WTC11 (cell line): Measurements from ENCODE around the gene CPXM2. TPM values are rescaled to one million over a fixed set of nuclear protein-coding genes. Genes with fewer than 3 reads are reported as not detected.

Experiments
- ATAC-seq: fragments of 200-7000 bp; cut with Tn5 transposase; 2 replicates; pipeline ENCODE4 v1.10.0; 2021; ENCODE audit warnings: mild to moderate bottlenecking, moderate library complexity
- CTCF ChIA-PET: fragments of 300-600 bp; sonication (Branson Sonifier 250); formaldehyde crosslinking; loops from one replicate; lab custom pipeline; 2021; ENCODE audit warnings: antibody characterized with exemption; lab: Charles Lee
- POLR2A ChIA-PET: fragments of 350-600 bp; sonication (Branson Sonifier 250); formaldehyde crosslinking; loops from one replicate; lab custom pipeline; 2021; ENCODE audit warnings: antibody characterized with exemption; lab: Charles Lee
- DNase-seq: peaks from one replicate; pipeline ENCODE4 v3.0.0; 2021; ENCODE audit warnings: low spot score
- H3K27ac Mint-ChIP-seq: 2 replicates; pipeline ENCODE4 v1.8.0; 2021; ENCODE audit warnings: mixed read lengths
- H3K27me3 Mint-ChIP-seq: 2 replicates; pipeline ENCODE4 v1.8.0; 2021; ENCODE audit warnings: low read depth, mild to moderate bottlenecking, moderate library complexity, mixed read lengths
- H3K36me3 Mint-ChIP-seq: 2 replicates; pipeline ENCODE4 v1.8.0; 2021; ENCODE audit warnings: mixed read lengths
- H3K4me1 Mint-ChIP-seq: 2 replicates; pipeline ENCODE4 v1.8.0; 2022; ENCODE audit warnings: mixed read lengths
- H3K4me3 Mint-ChIP-seq: 2 replicates; pipeline ENCODE4 v1.8.0; 2021; ENCODE audit warnings: mild to moderate bottlenecking, moderate library complexity, mixed read lengths
- H3K9me3 Mint-ChIP-seq: 2 replicates; pipeline ENCODE4 v1.8.0; 2021; ENCODE audit warnings: mixed read lengths
- ATF1 ChIP-seq: sonication (generic); formaldehyde crosslinking; IDR thresholded peaks from 2 replicates; pipeline ENCODE4 v1.8.1; 2023; ENCODE audit warnings: mild to moderate bottlenecking, moderate library complexity, missing genetic modification reagents
- ATF3 ChIP-seq: sonication (generic); formaldehyde crosslinking; conservative IDR thresholded peaks from 2 replicates; pipeline ENCODE4 v1.8.1; 2022; ENCODE audit warnings: mild to moderate bottlenecking, missing genetic modification reagents
- ATF6 ChIP-seq: sonication (generic); formaldehyde crosslinking; IDR thresholded peaks from 2 replicates; pipeline ENCODE4 v1.8.1; 2023; ENCODE audit warnings: mild to moderate bottlenecking, missing genetic modification reagents
- CDX4 ChIP-seq: fragments of 250-450 bp; sonication (Bioruptor Pico); IDR thresholded peaks from 2 replicates; pipeline ENCODE4 v1.9.0; 2021; ENCODE audit warnings: moderate library complexity, mild to moderate bottlenecking, inconsistent platforms, borderline replicate concordance
- EMX1 ChIP-seq: fragments of 250-450 bp; sonication (Bioruptor Pico); IDR thresholded peaks from 2 replicates; pipeline ENCODE4 v1.8.0; 2021; ENCODE audit warnings: mild to moderate bottlenecking
- FOXJ3 ChIP-seq: sonication (generic); formaldehyde crosslinking; IDR thresholded peaks from 2 replicates; pipeline ENCODE4 v1.9.0; 2021; ENCODE audit warnings: missing genetic modification reagents, mild to moderate bottlenecking, borderline replicate concordance
- GABPB1 ChIP-seq: sonication (generic); formaldehyde crosslinking; IDR thresholded peaks from 2 replicates; pipeline ENCODE4 v1.8.1; 2023; ENCODE audit warnings: mild to moderate bottlenecking, missing genetic modification reagents
- GTF2I ChIP-seq: fragments of 250-450 bp; sonication (Bioruptor Pico); conservative IDR thresholded peaks from 2 replicates; pipeline ENCODE4 v1.4.0; 2021; ENCODE audit warnings: mild to moderate bottlenecking
- HMGA2 ChIP-seq: fragments of 250-450 bp; sonication (Bioruptor Pico); IDR thresholded peaks from 2 replicates; pipeline ENCODE4 v1.4.0; 2021; ENCODE audit warnings: mild to moderate bottlenecking, moderate library complexity
- IRF1 ChIP-seq: sonication (generic); formaldehyde crosslinking; IDR thresholded peaks from 2 replicates; pipeline ENCODE4 v1.8.0; 2023; ENCODE audit warnings: missing genetic modification reagents
- KAT7 ChIP-seq: sonication (generic); formaldehyde crosslinking; IDR thresholded peaks from 2 replicates; pipeline ENCODE4 v1.8.1; 2023; ENCODE audit warnings: missing genetic modification reagents, mild to moderate bottlenecking, borderline replicate concordance
- NR1H2 ChIP-seq: sonication (generic); formaldehyde crosslinking; IDR thresholded peaks from 2 replicates; pipeline ENCODE4 v1.9.0; 2021; ENCODE audit warnings: mild to moderate bottlenecking, moderate library complexity, missing genetic modification reagents
- PRDM15 ChIP-seq: sonication (generic); formaldehyde crosslinking; IDR thresholded peaks from 2 replicates; pipeline ENCODE4 v1.8.0; 2022; ENCODE audit warnings: missing genetic modification reagents
- PREB ChIP-seq: sonication (generic); formaldehyde crosslinking; IDR thresholded peaks from 2 replicates; pipeline ENCODE4 v1.8.1; 2022; ENCODE audit warnings: mild to moderate bottlenecking, missing genetic modification reagents, moderate library complexity, borderline replicate concordance
- RORB ChIP-seq: fragments of 250-450 bp; sonication (Bioruptor Pico); IDR thresholded peaks from 2 replicates; pipeline ENCODE4 v1.9.0; 2021; ENCODE audit warnings: mild to moderate bottlenecking
- SP1 ChIP-seq: sonication (generic); formaldehyde crosslinking; conservative IDR thresholded peaks from 2 replicates; pipeline ENCODE4 v1.8.1; 2022; ENCODE audit warnings: missing genetic modification reagents
- USF2 ChIP-seq: sonication (generic); formaldehyde crosslinking; IDR thresholded peaks from 2 replicates; pipeline ENCODE4 v1.8.1; 2023; ENCODE audit warnings: mild to moderate bottlenecking, missing genetic modification reagents, moderate library complexity
- ZNF138 ChIP-seq: sonication (generic); formaldehyde crosslinking; conservative IDR thresholded peaks from 2 replicates; pipeline ENCODE4 v1.8.1; 2022; ENCODE audit warnings: mild to moderate bottlenecking, moderate library complexity, missing genetic modification reagents
- total RNA-seq: library from RNA; stranded (reverse); gene quantifications from 3 replicates; pipeline ENCODE4 v1.2.3, GENCODE V29; 2021
- TF ChIP-seq, protein P1 (sequence below): sonication (generic); formaldehyde crosslinking; IDR thresholded peaks from 2 replicates; pipeline ENCODE4 v1.8.0; 2022; ENCODE audit warnings: mild to moderate bottlenecking, missing genetic modification reagents

CPXM2 gene
- total RNA-seq, 1 experiment from 2014 or later = 3.4 TPM

DNA sequence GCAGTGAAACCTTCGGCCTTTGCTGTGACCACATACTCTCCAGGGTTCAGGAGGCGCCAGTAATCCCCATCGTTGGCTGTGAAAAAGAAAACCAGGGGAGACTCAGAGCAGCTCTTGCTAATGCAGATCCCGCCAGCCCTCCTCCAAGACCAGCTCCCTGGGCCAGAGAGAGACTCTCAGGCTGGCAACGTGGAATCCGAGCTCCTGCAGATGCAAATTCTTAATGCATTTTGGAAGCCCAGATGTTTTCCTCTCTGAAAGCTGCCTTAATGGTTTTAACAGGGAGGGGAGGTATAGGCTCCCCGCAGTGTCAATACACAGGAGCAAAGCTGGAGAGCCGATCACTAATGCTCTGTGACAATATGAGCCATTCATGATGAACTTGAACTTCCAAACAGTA lies 144.7 kb downstream of the CPXM2 start (continued):
- no peak for TF ChIP-seq PRDM15 (CRISPR knock-in tag)
- TF ChIP-seq, protein P1, sequence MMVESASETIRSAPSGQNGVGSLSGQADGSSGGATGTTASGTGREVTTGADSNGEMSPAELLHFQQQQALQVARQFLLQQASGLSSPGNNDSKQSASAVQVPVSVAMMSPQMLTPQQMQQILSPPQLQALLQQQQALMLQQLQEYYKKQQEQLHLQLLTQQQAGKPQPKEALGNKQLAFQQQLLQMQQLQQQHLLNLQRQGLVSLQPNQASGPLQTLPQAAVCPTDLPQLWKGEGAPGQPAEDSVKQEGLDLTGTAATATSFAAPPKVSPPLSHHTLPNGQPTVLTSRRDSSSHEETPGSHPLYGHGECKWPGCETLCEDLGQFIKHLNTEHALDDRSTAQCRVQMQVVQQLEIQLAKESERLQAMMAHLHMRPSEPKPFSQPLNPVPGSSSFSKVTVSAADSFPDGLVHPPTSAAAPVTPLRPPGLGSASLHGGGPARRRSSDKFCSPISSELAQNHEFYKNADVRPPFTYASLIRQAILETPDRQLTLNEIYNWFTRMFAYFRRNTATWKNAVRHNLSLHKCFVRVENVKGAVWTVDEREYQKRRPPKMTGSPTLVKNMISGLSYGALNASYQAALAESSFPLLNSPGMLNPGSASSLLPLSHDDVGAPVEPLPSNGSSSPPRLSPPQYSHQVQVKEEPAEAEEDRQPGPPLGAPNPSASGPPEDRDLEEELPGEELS = no peak
- TF ChIP-seq GABPB1 (CRISPR knock-in tag) = no peak
- no peak for TF ChIP-seq ATF3 (CRISPR knock-in tag)
- TF ChIP-seq CDX4 (CRISPR knock-in tag) = no peak

DNA sequence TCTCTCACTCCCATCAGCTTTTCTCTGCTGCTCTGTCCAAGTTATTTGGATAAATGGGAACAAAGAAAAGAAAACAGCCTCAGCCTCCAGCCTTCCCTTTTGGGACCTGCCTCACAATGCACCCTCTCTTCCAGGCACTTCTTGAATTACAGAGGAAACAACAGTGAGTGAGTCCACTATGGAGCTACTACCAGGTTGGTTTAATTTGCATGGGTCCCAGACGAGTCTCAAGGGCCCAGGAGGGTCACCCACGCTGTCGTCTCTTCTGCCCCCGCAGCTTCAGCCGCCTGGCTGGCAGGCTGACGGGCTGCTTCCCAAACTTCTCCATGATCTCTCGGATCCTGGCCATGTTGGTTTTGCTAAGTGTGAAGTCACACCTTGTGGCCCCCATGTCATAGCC lies 145.1 kb downstream of the CPXM2 start:
- ATAC-seq (peak; percentile 60), DNase-seq (no peak)
- Mint-ChIP-seq H3K27ac (peak overlapping the region; percentile 79; the same call in 1 of the 2 replicates), H3K27me3 (peaks cover 8% of the 10 kb centered on the region), H3K4me1 (peaks cover 35% of the 10 kb centered on the region), H3K9me3 (peaks cover 14% of the 10 kb centered on the region), H3K4me3 (no peak overlapping the region), H3K36me3 (peaks cover 15% of the 10 kb centered on the region)
- ChIA-PET POLR2A (no interaction called here), CTCF (interaction anchor here (0.6 to 1.6 kb wide), 6 partner anchors 59 to 173 kb away, joined by 3 to 7 read pairs (median 4); no protein-coding TSS in a partner anchor)
- TF ChIP-seq KAT7 (CRISPR knock-in tag) = no peak
- TF ChIP-seq ZNF138 (CRISPR knock-in tag) = no peak
- TF ChIP-seq ATF1 = no peak
- TF ChIP-seq FOXJ3 = no peak
- TF ChIP-seq ATF6 = no peak
- TF ChIP-seq EMX1 = no peak
- no peak for TF ChIP-seq SP1 (CRISPR knock-in tag)
- no peak for TF ChIP-seq GTF2I (CRISPR knock-in tag)
- no peak for TF ChIP-seq IRF1

- no peak overlapping the region for H3K27ac Mint-ChIP-seq
- peaks cover 11% of the 10 kb centered on the region for H3K36me3 Mint-ChIP-seq
- ChIA-PET POLR2A (no interaction called here), CTCF (interaction anchor here (0.9 to 1.6 kb wide), 4 partner anchors 58 to 173 kb away, joined by 3 to 7 read pairs (median 4); no protein-coding TSS in a partner anchor)
- peaks cover 9% of the 10 kb centered on the region for H3K9me3 Mint-ChIP-seq
- ATAC-seq (no peak), DNase-seq (no peak)
- H3K4me1 Mint-ChIP-seq = peaks cover 35% of the 10 kb centered on the region
- H3K27me3 Mint-ChIP-seq = peaks cover 8% of the 10 kb centered on the region
- no peak overlapping the region for H3K4me3 Mint-ChIP-seq
- TF ChIP-seq ATF3 (CRISPR knock-in tag) (no peak), FOXJ3 (no peak), PREB (CRISPR knock-in tag) (no peak), USF2 (CRISPR knock-in tag) (no peak), RORB (CRISPR knock-in tag) (no peak), HMGA2 (no peak), NR1H2 (no peak)
Measured at GRCh38 chr10:123746061-123746460, 145.5 kb downstream of the CPXM2 start.
